Measurements from ENCODE around the gene LARGE1. TPM values are rescaled to one million over a fixed set of nuclear protein-coding genes. Genes with fewer than 3 reads are reported as not detected.

Gene LARGE1
- total and polyA plus RNA-seq, 9 of the 15 experiments (the other 6 are each of a cell fraction or from before 2014, with no cell fraction given) = 0.01 to 0.66 (median 0.14) TPM; not detected in 2

DNA sequence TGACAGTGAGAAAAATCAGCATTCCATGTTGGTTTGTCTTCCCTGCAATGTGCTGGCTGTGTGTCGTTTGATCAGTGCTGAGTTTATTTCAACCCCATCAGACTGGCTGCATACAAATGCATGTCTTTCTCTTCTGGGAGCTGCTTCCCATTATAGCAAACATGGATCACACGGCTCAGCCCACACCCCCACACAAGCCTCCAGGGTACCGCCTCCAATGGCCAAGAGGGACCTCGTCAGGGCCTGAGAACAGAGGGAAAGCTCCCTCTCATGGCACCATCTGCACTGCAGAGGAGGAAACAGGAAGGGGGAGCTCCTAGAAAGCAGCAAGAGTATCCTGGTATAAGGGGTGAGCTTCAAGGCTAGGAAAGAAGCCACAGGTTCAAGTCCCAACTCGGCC, 214.2 kb downstream of the LARGE1 start (continued):
- no peak for TF ChIP-seq PHF8 (IDR thresholded peaks at IDR 0.05; ENCODE audit: borderline replicate concordance, low read length)

DNA sequence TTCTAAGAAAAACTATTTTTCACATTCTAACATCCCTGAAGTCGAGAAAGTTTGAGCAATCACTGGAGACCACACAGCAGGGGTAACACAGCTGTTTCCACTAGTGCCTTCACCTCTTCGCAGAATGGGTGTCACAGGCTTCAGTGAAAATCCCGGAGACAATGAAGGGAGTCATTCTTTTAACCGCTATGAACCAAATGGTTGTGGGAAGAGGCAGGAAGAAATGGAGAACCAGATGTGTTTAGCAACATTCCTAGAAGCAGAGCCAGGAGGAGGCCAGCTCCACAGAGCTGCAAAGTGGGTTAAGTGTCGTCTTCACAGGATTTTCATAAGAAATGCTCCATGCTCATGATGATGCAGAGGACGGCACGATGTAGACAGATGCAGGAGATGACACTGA, 221.1 kb downstream of the LARGE1 start:
- DNase-seq (ENCODE audit: extremely low read depth in 1 of 4, low spot score in 3 of 4) (no peak), FAIRE-seq (no peak), ATAC-seq (no peak)
- no peaks in the 10 kb centered on the region for H4K20me1 ChIP-seq (replicated peaks; ENCODE audit: control insufficient read depth, insufficient read depth, low read length)
- no peaks in the 10 kb centered on the region for H3K4me1 ChIP-seq (replicated peaks in 1 of 2; ENCODE audit: control insufficient read depth in 2 of 2, insufficient read depth in 2 of 2, low read length in 2 of 2)
- intact Hi-C loops (cut with micrococcal nuclease) = no loop called here
- no peak overlapping the region for H2AFZ ChIP-seq (ENCODE audit: low read depth, low read length)
- no peak overlapping the region for H3K4me2 ChIP-seq (ENCODE audit: insufficient read depth, low read length)
- no peaks in the 10 kb centered on the region for H3K9me3 ChIP-seq (replicated peaks; ENCODE audit: control insufficient read depth, insufficient read depth, low read depth, low read length)
- in situ Hi-C loops (cut with MboI) = no loop called here
- WGBS (ENCODE audit: insufficient coverage, low coverage, missing lambda C conversion rate) = 5% methylated on average over 6 of the region's 7 CpGs
- H3K9ac ChIP-seq (ENCODE audit: insufficient read depth in 1 of 2, low read depth in 2 of 2, low read length in 2 of 2) = no peak overlapping the region
- H3K27ac ChIP-seq (ENCODE audit: extremely low read depth, low read depth, low read length) = no peak overlapping the region
- no peak overlapping the region for H3K4me3 ChIP-seq
- no peaks in the 10 kb centered on the region for H3K9me1 ChIP-seq (ENCODE audit: control insufficient read depth, insufficient read depth, low read length)
- no TSS peak for BruUV-seq (replicated peaks)
- ChIA-PET POLR2A (no interaction called here), CTCF (ENCODE audit: low intra/inter-chr PET ratio) (no interaction called here)
- no peaks in the 10 kb centered on the region for H3K36me3 ChIP-seq (ENCODE audit: control insufficient read depth, insufficient read depth, low read length)
- H3K27me3 ChIP-seq (ENCODE audit: control insufficient read depth in 2 of 2, insufficient read depth in 2 of 2, low read length in 2 of 2) = no peaks in the 10 kb centered on the region
- no peaks in the 10 kb centered on the region for H3K79me2 ChIP-seq (ENCODE audit: control insufficient read depth, insufficient read depth, low read length)
- no peak for TF ChIP-seq CBFB (CRISPR knock-in tag; IDR thresholded peaks at IDR 0.05)
- TF ChIP-seq, protein P1, sequence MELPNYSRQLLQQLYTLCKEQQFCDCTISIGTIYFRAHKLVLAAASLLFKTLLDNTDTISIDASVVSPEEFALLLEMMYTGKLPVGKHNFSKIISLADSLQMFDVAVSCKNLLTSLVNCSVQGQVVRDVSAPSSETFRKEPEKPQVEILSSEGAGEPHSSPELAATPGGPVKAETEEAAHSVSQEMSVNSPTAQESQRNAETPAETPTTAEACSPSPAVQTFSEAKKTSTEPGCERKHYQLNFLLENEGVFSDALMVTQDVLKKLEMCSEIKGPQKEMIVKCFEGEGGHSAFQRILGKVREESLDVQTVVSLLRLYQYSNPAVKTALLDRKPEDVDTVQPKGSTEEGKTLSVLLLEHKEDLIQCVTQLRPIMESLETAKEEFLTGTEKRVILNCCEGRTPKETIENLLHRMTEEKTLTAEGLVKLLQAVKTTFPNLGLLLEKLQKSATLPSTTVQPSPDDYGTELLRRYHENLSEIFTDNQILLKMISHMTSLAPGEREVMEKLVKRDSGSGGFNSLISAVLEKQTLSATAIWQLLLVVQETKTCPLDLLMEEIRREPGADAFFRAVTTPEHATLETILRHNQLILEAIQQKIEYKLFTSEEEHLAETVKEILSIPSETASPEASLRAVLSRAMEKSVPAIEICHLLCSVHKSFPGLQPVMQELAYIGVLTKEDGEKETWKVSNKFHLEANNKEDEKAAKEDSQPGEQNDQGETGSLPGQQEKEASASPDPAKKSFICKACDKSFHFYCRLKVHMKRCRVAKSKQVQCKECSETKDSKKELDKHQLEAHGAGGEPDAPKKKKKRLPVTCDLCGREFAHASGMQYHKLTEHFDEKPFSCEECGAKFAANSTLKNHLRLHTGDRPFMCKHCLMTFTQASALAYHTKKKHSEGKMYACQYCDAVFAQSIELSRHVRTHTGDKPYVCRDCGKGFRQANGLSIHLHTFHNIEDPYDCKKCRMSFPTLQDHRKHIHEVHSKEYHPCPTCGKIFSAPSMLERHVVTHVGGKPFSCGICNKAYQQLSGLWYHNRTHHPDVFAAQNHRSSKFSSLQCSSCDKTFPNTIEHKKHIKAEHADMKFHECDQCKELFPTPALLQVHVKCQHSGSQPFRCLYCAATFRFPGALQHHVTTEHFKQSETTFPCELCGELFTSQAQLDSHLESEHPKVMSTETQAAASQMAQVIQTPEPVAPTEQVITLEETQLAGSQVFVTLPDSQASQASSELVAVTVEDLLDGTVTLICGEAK (IDR thresholded peaks at IDR 0.05) = no peak
- TF ChIP-seq, protein P1 (CRISPR knock-in tag; IDR thresholded peaks at IDR 0.05) = no peak
- TF ChIP-seq, protein P2, sequence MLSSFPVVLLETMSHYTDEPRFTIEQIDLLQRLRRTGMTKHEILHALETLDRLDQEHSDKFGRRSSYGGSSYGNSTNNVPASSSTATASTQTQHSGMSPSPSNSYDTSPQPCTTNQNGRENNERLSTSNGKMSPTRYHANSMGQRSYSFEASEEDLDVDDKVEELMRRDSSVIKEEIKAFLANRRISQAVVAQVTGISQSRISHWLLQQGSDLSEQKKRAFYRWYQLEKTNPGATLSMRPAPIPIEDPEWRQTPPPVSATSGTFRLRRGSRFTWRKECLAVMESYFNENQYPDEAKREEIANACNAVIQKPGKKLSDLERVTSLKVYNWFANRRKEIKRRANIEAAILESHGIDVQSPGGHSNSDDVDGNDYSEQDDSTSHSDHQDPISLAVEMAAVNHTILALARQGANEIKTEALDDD (IDR thresholded peaks at IDR 0.05) = no peak
- TF ChIP-seq SP1 (CRISPR knock-in tag; IDR thresholded peaks at IDR 0.05) = no peak
- TF ChIP-seq ZNF23 (CRISPR knock-in tag; IDR thresholded peaks at IDR 0.05) = no peak
- no peak for TF ChIP-seq KAT2B (IDR thresholded peaks at IDR 0.05; ENCODE audit: low read depth, low read length)
- TF ChIP-seq, protein P3, sequence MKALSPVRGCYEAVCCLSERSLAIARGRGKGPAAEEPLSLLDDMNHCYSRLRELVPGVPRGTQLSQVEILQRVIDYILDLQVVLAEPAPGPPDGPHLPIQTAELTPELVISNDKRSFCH (CRISPR knock-in tag; IDR thresholded peaks at IDR 0.05) = no peak
- TF ChIP-seq, protein P3 (tag; IDR thresholded peaks at IDR 0.05) = no peak

Measured in K562 (cell line).